ENCODE data around the gene CNST.
"Not testable (repeated sequence)": the region's sequence is repeated elsewhere in the genome, so short reads cannot be mapped to it uniquely, and the experiment has no call there.

CNST gene

DNA sequence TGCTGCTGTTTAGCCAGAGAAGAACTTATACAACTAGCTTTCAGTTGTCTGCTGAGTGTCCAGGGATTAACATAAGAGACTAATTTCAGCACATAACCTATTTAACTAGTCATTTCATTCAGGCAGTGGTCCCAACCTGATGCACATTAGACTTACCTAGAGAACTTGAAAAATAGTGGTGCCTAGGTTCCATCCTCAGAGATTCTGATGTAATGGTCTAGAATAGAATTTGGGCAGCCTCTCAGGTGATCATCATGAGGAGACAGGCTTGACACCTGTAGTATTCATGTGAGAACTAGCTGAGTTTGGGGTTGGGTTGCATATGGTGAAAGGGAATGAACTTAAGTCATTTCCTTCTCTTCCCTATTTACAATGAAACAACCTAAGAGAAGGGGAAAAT, 24.8 kb downstream of the CNST start:
- peaks cover 30% of the 10 kb centered on the region for H3K4me1 ChIP-seq (ENCODE audit: control insufficient read depth, insufficient read depth, low read length)
- no peaks in the 10 kb centered on the region for H3K27me3 ChIP-seq (ENCODE audit: control insufficient read depth, insufficient read depth, low read length)
- H3K4me2 ChIP-seq (ENCODE audit: low read length), result no peak overlapping the region
- peaks cover 13% of the 10 kb centered on the region for H3K36me3 ChIP-seq (ENCODE audit: insufficient read depth, low read length)
- H3K9me3 ChIP-seq (replicated peaks; ENCODE audit: low read length), result no peaks in the 10 kb centered on the region
- H3K9ac ChIP-seq (ENCODE audit: low read depth, low read length), result no peak overlapping the region
- no peak overlapping the region for H3K4me3 ChIP-seq (ENCODE audit: low read length)

GRCh38 chr1:246591504-246591903, 25.2 kb downstream of the CNST start:
- no peak overlapping the region for H3K4me2 ChIP-seq (ENCODE audit: low read length)
- no peak overlapping the region for H3K9ac ChIP-seq (ENCODE audit: low read depth, low read length)
- H3K9me3 ChIP-seq (replicated peaks; ENCODE audit: low read length), result no peaks in the 10 kb centered on the region
- H3K4me1 ChIP-seq (ENCODE audit: control insufficient read depth, insufficient read depth, low read length), result peaks cover 30% of the 10 kb centered on the region
- H3K4me3 ChIP-seq (ENCODE audit: low read length), result no peak overlapping the region
- H3K36me3 ChIP-seq (ENCODE audit: insufficient read depth, low read length), result peaks cover 13% of the 10 kb centered on the region
- no peaks in the 10 kb centered on the region for H3K27me3 ChIP-seq (ENCODE audit: control insufficient read depth, insufficient read depth, low read length)

DNA sequence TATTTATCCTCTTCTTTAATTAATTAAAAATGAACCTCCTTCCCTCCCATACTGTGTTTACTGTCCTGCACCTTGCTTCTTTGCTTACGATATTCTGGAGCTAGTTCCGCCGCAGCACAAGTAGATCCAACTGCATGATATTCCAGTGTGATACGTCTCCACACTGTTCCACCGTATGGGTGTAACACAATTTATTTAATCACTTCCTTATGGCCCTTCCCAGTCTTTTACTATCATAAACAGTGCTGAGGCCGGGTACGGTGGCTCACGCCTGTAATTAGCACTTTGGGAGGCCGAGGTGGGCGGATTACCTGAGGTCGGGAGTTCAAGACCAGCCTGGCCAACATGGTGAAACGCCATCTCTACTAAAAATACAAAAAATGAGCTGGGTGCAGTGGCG, 25.7 kb downstream of the CNST start:
- no peak overlapping the region for H3K4me3 ChIP-seq (ENCODE audit: low read length)
- H3K9me3 ChIP-seq (replicated peaks; ENCODE audit: low read length), result no peaks in the 10 kb centered on the region
- no peak overlapping the region for H3K4me2 ChIP-seq (ENCODE audit: low read length)
- peaks cover 30% of the 10 kb centered on the region for H3K4me1 ChIP-seq (ENCODE audit: control insufficient read depth, insufficient read depth, low read length)
- peaks cover 13% of the 10 kb centered on the region for H3K36me3 ChIP-seq (ENCODE audit: insufficient read depth, low read length)
- no peak overlapping the region for H3K9ac ChIP-seq (ENCODE audit: low read depth, low read length)
- no peaks in the 10 kb centered on the region for H3K27me3 ChIP-seq (ENCODE audit: control insufficient read depth, insufficient read depth, low read length)

DNA sequence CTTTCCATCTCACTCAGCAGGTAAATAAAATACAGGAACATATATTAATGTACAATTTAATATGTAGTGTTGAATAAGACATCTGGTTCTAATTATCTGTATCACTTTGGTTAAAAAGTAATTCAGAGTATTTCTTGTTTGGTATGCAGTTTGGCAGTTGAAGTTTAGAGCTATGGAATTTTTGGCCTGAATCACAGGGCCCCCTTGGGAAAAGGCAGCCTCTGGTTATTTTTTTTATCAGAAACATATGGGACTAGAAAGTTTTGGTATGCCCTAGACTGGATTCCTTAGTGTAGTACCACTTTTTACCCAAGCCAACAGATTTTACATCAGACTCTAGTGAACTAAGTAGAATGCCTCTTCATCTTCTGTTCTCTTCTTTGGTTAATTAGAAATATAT, 26.4 kb downstream of the CNST start:
- Histone ChIP-seq H3K9me3 (replicated peaks; ENCODE audit: low read length) (no peaks in the 10 kb centered on the region), H3K4me2 (ENCODE audit: low read length) (peak overlapping the region; percentile 29), H3K36me3 (ENCODE audit: insufficient read depth, low read length) (peaks cover 15% of the 10 kb centered on the region), H3K9ac (ENCODE audit: low read depth, low read length) (peak overlapping the region; percentile 2), H3K4me3 (ENCODE audit: low read length) (no peak overlapping the region), H3K4me1 (ENCODE audit: control insufficient read depth, insufficient read depth, low read length) (peaks cover 26% of the 10 kb centered on the region), H3K27me3 (ENCODE audit: control insufficient read depth, insufficient read depth, low read length) (no peaks in the 10 kb centered on the region)

GRCh38 chr1:246595146-246595545, 28.9 kb downstream of the CNST start:
- H3K4me2 ChIP-seq (ENCODE audit: low read length), result no peak overlapping the region
- no peak overlapping the region for H3K4me3 ChIP-seq (ENCODE audit: low read length)
- H3K36me3 ChIP-seq (ENCODE audit: insufficient read depth, low read length), result peaks cover 15% of the 10 kb centered on the region
- H3K9me3 ChIP-seq (replicated peaks; ENCODE audit: low read length), result no peaks in the 10 kb centered on the region
- no peak overlapping the region for H3K9ac ChIP-seq (ENCODE audit: low read depth, low read length)
- no peaks in the 10 kb centered on the region for H3K27me3 ChIP-seq (ENCODE audit: control insufficient read depth, insufficient read depth, low read length)
- H3K4me1 ChIP-seq (ENCODE audit: control insufficient read depth, insufficient read depth, low read length), result peaks cover 19% of the 10 kb centered on the region

DNA sequence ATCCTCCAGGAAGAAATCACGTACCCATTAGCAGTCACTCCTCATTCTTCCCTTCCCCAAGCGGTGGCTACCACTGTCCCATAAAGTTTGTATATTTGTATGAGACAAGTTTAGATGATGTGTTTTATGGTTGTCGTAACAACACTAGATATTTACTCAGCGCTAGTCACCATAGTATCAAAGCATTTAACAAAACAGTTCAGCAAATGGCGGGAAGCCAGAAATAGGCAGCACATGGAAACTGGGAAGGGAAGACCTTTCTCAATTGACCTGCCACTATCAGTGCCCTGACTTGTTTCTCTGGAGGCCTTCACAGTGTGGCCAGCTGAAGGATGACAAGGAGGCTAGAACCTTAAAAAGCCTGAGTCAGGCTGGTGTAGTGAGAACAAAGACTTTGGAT, 31.1 kb downstream of the CNST start:
- Histone ChIP-seq H3K9ac (ENCODE audit: low read depth, low read length) (no peak overlapping the region), H3K4me3 (ENCODE audit: low read length) (no peak overlapping the region), H3K27me3 (ENCODE audit: control insufficient read depth, insufficient read depth, low read length) (no peaks in the 10 kb centered on the region), H3K4me2 (ENCODE audit: low read length) (no peak overlapping the region), H3K36me3 (ENCODE audit: insufficient read depth, low read length) (peaks cover 5% of the 10 kb centered on the region), H3K9me3 (replicated peaks; ENCODE audit: low read length) (no peaks in the 10 kb centered on the region), H3K4me1 (ENCODE audit: control insufficient read depth, insufficient read depth, low read length) (peaks cover 17% of the 10 kb centered on the region)

- peaks cover 11% of the 10 kb centered on the region for H3K4me1 ChIP-seq (ENCODE audit: control insufficient read depth, insufficient read depth, low read length)
- H3K27me3 ChIP-seq (ENCODE audit: control insufficient read depth, insufficient read depth, low read length), result no peaks in the 10 kb centered on the region
- H3K4me3 ChIP-seq (ENCODE audit: low read length), result no peak overlapping the region
- H3K9me3 ChIP-seq (replicated peaks; ENCODE audit: low read length), result no peaks in the 10 kb centered on the region
- peaks cover 5% of the 10 kb centered on the region for H3K36me3 ChIP-seq (ENCODE audit: insufficient read depth, low read length)
- H3K9ac ChIP-seq (ENCODE audit: low read depth, low read length), result no peak overlapping the region
- H3K4me2 ChIP-seq (ENCODE audit: low read length), result no peak overlapping the region
Observed at GRCh38 chr1:246597971-246598370, 31.7 kb downstream of the CNST start.

- peaks cover 4% of the 10 kb centered on the region for H3K4me1 ChIP-seq (ENCODE audit: control insufficient read depth, insufficient read depth, low read length)
- no peak overlapping the region for H3K9ac ChIP-seq (ENCODE audit: low read depth, low read length)
- peaks cover 3% of the 10 kb centered on the region for H3K36me3 ChIP-seq (ENCODE audit: insufficient read depth, low read length)
- H3K4me3 ChIP-seq (ENCODE audit: low read length), result no peak overlapping the region
- no peaks in the 10 kb centered on the region for H3K27me3 ChIP-seq (ENCODE audit: control insufficient read depth, insufficient read depth, low read length)
- no peaks in the 10 kb centered on the region for H3K9me3 ChIP-seq (replicated peaks; ENCODE audit: low read length)
- H3K4me2 ChIP-seq (ENCODE audit: low read length), result no peak overlapping the region
Observed at GRCh38 chr1:246599315-246599714, 33.1 kb downstream of the CNST start.

DNA sequence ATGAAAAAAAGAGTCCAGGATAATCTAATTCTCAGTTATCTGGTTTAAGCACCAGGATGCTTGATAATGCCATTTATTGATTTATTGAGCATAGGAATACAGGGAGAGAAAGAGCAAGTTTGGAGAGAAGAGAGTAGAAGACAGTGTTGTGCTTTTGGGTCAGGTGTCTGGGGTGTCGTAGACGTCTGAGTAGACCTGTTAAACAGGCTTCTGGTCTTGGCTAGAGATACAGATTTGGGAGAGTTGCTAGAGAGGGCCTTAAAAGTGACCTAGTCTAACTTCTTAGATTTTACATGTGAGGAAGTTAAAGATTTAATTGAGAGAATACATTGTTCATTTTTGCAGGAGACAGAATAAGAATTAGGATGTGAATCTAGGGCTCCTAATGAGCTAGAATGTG, 34.3 kb downstream of the CNST start:
- Histone ChIP-seq H3K9ac (ENCODE audit: low read depth, low read length) (no peak overlapping the region), H3K27me3 (ENCODE audit: control insufficient read depth, insufficient read depth, low read length) (no peaks in the 10 kb centered on the region), H3K9me3 (replicated peaks; ENCODE audit: low read length) (no peaks in the 10 kb centered on the region), H3K4me3 (ENCODE audit: low read length) (no peak overlapping the region), H3K36me3 (ENCODE audit: insufficient read depth, low read length) (peaks cover 3% of the 10 kb centered on the region), H3K4me2 (ENCODE audit: low read length) (no peak overlapping the region), H3K4me1 (ENCODE audit: control insufficient read depth, insufficient read depth, low read length) (peaks cover 4% of the 10 kb centered on the region)

GRCh38 chr1:246602194-246602593, 35.9 kb downstream of the CNST start:
- Histone ChIP-seq H3K36me3 (ENCODE audit: insufficient read depth, low read length) (peaks cover 3% of the 10 kb centered on the region), H3K9me3 (replicated peaks; ENCODE audit: low read length) (no peaks in the 10 kb centered on the region), H3K4me1 (ENCODE audit: control insufficient read depth, insufficient read depth, low read length) (peaks cover 4% of the 10 kb centered on the region), H3K4me2 (ENCODE audit: low read length) (no peak overlapping the region), H3K27me3 (ENCODE audit: control insufficient read depth, insufficient read depth, low read length) (no peaks in the 10 kb centered on the region), H3K4me3 (ENCODE audit: low read length) (no peak overlapping the region), H3K9ac (ENCODE audit: low read depth, low read length) (no peak overlapping the region)

- not testable (repeated sequence) for H3K9ac ChIP-seq (ENCODE audit: low read depth, low read length); H3K4me3 ChIP-seq (ENCODE audit: low read length); H3K27me3 ChIP-seq (ENCODE audit: control insufficient read depth, insufficient read depth, low read length); H3K36me3 ChIP-seq (ENCODE audit: insufficient read depth, low read length); H3K9me3 ChIP-seq (replicated peaks; ENCODE audit: low read length); H3K4me2 ChIP-seq (ENCODE audit: low read length)
- peaks cover 21% of the 10 kb centered on the region for H3K4me1 ChIP-seq (ENCODE audit: control insufficient read depth, insufficient read depth, low read length)
Observed at GRCh38 chr1:246605231-246605630, 39.0 kb downstream of the CNST start.

GRCh38 chr1:246607462-246607861, 41.2 kb downstream of the CNST start:
- Histone ChIP-seq H3K4me1 (ENCODE audit: control insufficient read depth, insufficient read depth, low read length) (peaks cover 24% of the 10 kb centered on the region), H3K9me3 (replicated peaks; ENCODE audit: low read length) (no peaks in the 10 kb centered on the region), H3K36me3 (ENCODE audit: insufficient read depth, low read length) (no peaks in the 10 kb centered on the region), H3K9ac (ENCODE audit: low read depth, low read length) (no peak overlapping the region), H3K4me3 (ENCODE audit: low read length) (no peak overlapping the region), H3K27me3 (ENCODE audit: control insufficient read depth, insufficient read depth, low read length) (no peaks in the 10 kb centered on the region), H3K4me2 (ENCODE audit: low read length) (no peak overlapping the region)
